Thyroid gland (tissue), 4 donors: ENCODE data around the gene LIF.

Source experiments
- POLR2A ChIP-seq, 2 donors: fragments of 450-650 bp; IDR thresholded peaks; one replicate each; pipeline ENCODE4 v1.6.1; 2017; ENCODE audit warnings: antibody characterized with exemption in 2 of 2, mild to moderate bottlenecking in 2 of 2, moderate library complexity in 1 of 2
- TF ChIP-seq, protein P1 (sequence below), 6 experiments: fragments of 200-600 bp in 3 of 6; fragments of 450-650 bp in 3 of 6; sonication (generic) in 3 of 6; IDR thresholded peaks; one replicate each; pipeline ENCODE4 v1.5.1; 2016 to 2019; ENCODE audit warnings: antibody characterized with exemption in 6 of 6, mild to moderate bottlenecking in 2 of 6, inconsistent platforms in 1 of 6, moderate library complexity in 1 of 6

DNA sequence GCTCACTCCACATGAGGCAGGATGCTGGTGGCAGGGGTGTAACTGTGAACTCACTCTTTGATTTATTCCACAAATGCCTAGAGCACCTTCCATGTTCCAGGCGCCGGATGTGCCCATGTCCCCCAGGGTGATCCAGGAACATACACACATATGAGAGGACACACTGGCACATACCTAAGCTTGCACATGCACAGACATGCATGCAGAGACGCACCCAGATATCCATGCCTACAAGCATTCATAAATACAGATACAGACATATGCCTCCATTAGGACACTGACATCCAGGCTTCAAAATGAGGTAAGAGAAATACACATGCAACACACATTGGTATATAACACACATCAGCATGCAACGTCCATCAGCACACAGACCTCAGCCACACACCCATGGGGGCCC lies 15.6 kb upstream of the LIF start:
- TF ChIP-seq, protein P1, sequence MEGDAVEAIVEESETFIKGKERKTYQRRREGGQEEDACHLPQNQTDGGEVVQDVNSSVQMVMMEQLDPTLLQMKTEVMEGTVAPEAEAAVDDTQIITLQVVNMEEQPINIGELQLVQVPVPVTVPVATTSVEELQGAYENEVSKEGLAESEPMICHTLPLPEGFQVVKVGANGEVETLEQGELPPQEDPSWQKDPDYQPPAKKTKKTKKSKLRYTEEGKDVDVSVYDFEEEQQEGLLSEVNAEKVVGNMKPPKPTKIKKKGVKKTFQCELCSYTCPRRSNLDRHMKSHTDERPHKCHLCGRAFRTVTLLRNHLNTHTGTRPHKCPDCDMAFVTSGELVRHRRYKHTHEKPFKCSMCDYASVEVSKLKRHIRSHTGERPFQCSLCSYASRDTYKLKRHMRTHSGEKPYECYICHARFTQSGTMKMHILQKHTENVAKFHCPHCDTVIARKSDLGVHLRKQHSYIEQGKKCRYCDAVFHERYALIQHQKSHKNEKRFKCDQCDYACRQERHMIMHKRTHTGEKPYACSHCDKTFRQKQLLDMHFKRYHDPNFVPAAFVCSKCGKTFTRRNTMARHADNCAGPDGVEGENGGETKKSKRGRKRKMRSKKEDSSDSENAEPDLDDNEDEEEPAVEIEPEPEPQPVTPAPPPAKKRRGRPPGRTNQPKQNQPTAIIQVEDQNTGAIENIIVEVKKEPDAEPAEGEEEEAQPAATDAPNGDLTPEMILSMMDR (IDR thresholded peaks at IDR 0.05): no peak
- no peak for TF ChIP-seq POLR2A (IDR thresholded peaks at IDR 0.05)
